GM21367 (cell line): Measurements from ENCODE around the gene RANBP3.

Experiments
- ATAC-seq: cut with Tn5 transposase; IDR thresholded peaks from one replicate; pipeline ENCODE4 v1.9.1; 2021; ENCODE audit not compliant: unreplicated experiment

RANBP3 gene

GRCh38 chr19:5952193-5953029 lies 25.5 kb downstream of the RANBP3 start:
- ATAC-seq = no peak

GRCh38 chr19:5951338-5951861 lies 26.5 kb downstream of the RANBP3 start:
- no peak for ATAC-seq

- ATAC-seq = no peak
These were observed 27.2 kb downstream of the RANBP3 start for GRCh38 chr19:5950741-5951140.

- ATAC-seq = no peak
These were observed 28.1 kb downstream of the RANBP3 start for GRCh38 chr19:5949792-5950305.

GRCh38 chr19:5948752-5949564 lies 29.0 kb downstream of the RANBP3 start:
- no peak for ATAC-seq

- ATAC-seq = no peak
These were observed 30.5 kb downstream of the RANBP3 start for GRCh38 chr19:5947435-5947834.

- no peak for ATAC-seq
These were observed 34.3 kb downstream of the RANBP3 start for GRCh38 chr19:5943623-5944022.

GRCh38 chr19:5943045-5943444 lies 34.9 kb downstream of the RANBP3 start:
- no peak for ATAC-seq

- ATAC-seq = no peak
These were observed 36.3 kb downstream of the RANBP3 start for GRCh38 chr19:5941673-5942072.

GRCh38 chr19:5940260-5941208 lies 37.4 kb downstream of the RANBP3 start:
- ATAC-seq = no peak

- no peak for ATAC-seq
These were observed 40.4 kb downstream of the RANBP3 start for GRCh38 chr19:5937550-5937949.

- no peak for ATAC-seq
These were observed 41.7 kb downstream of the RANBP3 start for GRCh38 chr19:5936292-5936592.

- ATAC-seq = no peak
These were observed 42.3 kb downstream of the RANBP3 start for GRCh38 chr19:5935473-5936291.

GRCh38 chr19:5934774-5935472 lies 43.0 kb downstream of the RANBP3 start:
- no peak for ATAC-seq

GRCh38 chr19:5934069-5934401 lies 43.9 kb downstream of the RANBP3 start:
- ATAC-seq = no peak

GRCh38 chr19:5933391-5934068 lies 44.4 kb downstream of the RANBP3 start:
- ATAC-seq = no peak

- no peak for ATAC-seq
These were observed 45.2 kb downstream of the RANBP3 start for GRCh38 chr19:5932609-5933262.

GRCh38 chr19:5932146-5932545 lies 45.8 kb downstream of the RANBP3 start:
- no peak for ATAC-seq
